ENCODE results near the gene ATP6V1E1. TPM values are rescaled to one million over a fixed set of nuclear protein-coding genes. Genes with fewer than 3 reads are reported as not detected.

ATP6V1E1 gene
- 176 and 203 TPM in 2 replicates for total RNA-seq

GRCh38 chr22:17628406-17629172 lies at the start of gene ATP6V1E1:
Gene ATP6V1E1 (minus strand): TSS chr22:17628749. CDS start chr22:17628635, 114 bp downstream.

DNA sequence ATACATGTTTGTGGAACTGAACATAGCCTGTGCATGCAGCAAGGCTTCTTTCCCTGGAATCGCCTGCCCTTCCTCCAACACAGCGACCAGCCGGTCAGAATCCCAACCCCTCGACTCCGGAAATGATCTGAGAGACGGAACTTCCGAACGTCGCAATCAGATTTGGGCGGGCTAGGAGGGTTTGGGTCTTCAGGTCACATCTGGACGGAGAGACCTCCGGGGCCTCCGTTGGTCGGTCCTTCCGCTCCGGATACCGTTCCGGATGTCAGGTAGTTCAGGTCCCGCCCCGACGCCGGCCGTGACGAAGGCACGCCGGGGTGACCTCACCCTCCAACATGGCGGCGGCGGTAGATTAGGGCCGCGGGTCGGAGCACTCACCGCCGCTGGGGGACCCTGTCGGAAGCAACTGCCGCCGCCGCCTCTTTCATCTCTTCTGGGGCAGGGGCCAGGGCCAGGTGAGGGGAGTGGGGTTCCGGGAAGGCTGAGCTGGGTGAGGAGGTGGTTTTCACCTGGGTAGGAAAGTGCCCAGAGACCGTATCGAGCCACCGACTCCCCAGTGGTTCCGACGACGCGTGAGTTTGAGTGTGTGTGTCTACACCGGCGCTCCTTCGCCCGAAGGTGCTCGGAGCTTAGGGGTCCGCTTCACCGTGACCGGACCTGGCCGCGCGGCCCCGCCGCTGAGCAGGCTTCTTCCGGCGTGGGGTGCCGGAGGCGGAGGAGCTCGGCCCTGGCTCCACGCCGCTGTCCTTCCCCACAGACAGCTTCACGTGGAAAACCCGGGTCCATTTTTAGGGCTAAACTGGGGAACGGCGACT lies 10.1 kb upstream of the ATP6V1E1 start, which contains the start of gene BCL2L13:
BCL2L13 (plus strand) TSS at position 326 of the 815 bp plus-strand sequence. CDS start 16,955 bp downstream, outside the sequence.

DNA sequence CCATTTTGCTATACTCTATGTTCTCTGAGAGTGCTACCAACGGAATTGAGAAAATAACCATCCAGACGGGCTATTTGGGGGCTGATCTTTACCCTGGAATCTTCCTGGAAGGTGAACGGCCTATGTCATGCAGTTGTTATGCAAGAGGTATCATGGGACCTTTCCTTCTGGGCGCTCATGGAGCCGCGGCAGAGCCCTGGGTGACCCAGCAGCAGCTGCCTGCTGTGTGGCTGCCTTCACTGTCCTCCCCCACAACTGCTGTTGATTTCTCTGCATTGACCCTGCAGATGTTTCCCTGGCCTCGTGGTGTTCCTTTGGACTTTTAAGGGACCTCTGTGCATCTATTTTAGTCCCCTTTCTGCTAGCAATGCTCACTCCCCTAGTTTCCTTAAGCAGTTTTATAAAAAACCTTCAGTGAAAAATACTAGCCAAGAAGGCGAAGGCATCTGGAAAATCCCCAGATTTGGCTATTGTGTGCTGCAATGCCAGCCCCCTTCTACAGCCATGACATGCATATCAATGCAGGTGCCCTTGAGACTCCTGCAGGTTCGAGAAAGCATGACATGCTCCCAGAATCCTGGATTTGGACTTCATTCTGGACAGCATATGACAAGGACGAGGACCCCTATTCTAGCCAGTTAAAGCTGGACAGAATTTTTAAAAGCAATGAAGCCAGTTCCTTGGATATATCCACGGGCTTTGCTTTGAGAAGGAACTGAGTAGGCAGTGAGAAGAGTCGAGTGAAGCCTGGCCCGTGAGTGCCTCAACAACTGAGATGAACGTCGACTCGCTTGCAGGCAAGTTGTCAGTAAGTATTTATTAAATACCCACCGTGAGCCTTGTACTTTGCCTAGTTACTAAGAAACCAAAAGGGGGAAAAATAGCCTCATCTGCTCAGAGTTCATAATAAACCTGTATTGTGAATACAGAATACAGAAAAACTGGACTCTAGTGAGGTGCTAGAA lies 65.4 kb downstream of the ATP6V1E1 start, which contains the start of gene SLC25A18:
SLC25A18 (plus strand) TSS at position 593 of the 965 bp plus-strand sequence. CDS start 16,447 bp downstream, outside the sequence.

Other genes with a start within 250 kb of the ATP6V1E1 start
- under 0.01 and 0.09 TPM in 2 replicates for gene SLC25A18, start 65.3 kb downstream of the ATP6V1E1 start, total RNA-seq
- 52.9 and 56.7 TPM in 2 replicates for gene BCL2L13, start 10.0 kb upstream of the ATP6V1E1 start, total RNA-seq
- gene BID, start 145.7 kb upstream of the ATP6V1E1 start, total RNA-seq = 26.1 and 26.3 TPM in 2 replicates